IMR-90 (cell line): ENCODE results near the gene PAX5. TPM values are rescaled to one million over a fixed set of nuclear protein-coding genes. Genes with fewer than 3 reads are reported as not detected.

Source experiments
- ATAC-seq: fragments of 200-7000 bp; cut with Tn5 transposase; 2 replicates; pipeline ENCODE4 v1.9.1; 2020; ENCODE audit warnings: low read depth, mild to moderate bottlenecking, moderate library complexity
- BruUV-seq: library from RNA; stranded (reverse); fragments of 400-500 nt; replicated peaks from 2 replicates; lab custom pipeline; 2021; lab: Mats Ljungman, UMichigan
- CTCF ChIA-PET: fragments of 300-600 bp; formaldehyde crosslinking; extraction: SDS; loops from one replicate; lab custom pipeline; 2021; ENCODE audit warnings: antibody characterized with exemption; lab: Yijun Ruan, JAX
- POLR2A ChIA-PET: fragments of 300-600 bp; sonication (Branson Sonifier 250); formaldehyde crosslinking; loops from one replicate; lab custom pipeline; 2022; ENCODE audit warnings: antibody characterized with exemption; ENCODE audit not compliant: unreplicated experiment; lab: Charles Lee
- DNase-seq: peaks from one replicate; pipeline ENCODE4 v3.0.0; 2013
- H2AFZ ChIP-seq: replicated peaks from 2 replicates; pipeline ENCODE3; 2013; ENCODE audit warnings: low read length, mild to moderate bottlenecking; ENCODE audit not compliant: poor library complexity
- H2AK5ac ChIP-seq: 2 replicates; pipeline ENCODE4 v1.6.1; 2013; ENCODE audit warnings: low read depth, low read length, inconsistent platforms
- H2AK9ac ChIP-seq: replicated peaks from 2 replicates; pipeline ENCODE3; 2013; ENCODE audit warnings: mild to moderate bottlenecking, low read depth, low read length, moderate library complexity; ENCODE audit not compliant: poor library complexity
- H2BK120ac ChIP-seq: 2 replicates; pipeline ENCODE4 v1.6.1; 2013; ENCODE audit warnings: low read depth, low read length, inconsistent platforms
- H2BK15ac ChIP-seq: 3 replicates; pipeline ENCODE4 v1.6.1; 2013; ENCODE audit warnings: low read depth, low read length, inconsistent platforms
- H2BK20ac ChIP-seq: 2 replicates; pipeline ENCODE4 v1.6.1; 2013; ENCODE audit warnings: low read depth, mild to moderate bottlenecking, inconsistent platforms, low read length, moderate library complexity
- H2BK5ac ChIP-seq: 2 replicates; pipeline ENCODE4 v1.6.1; 2013; ENCODE audit warnings: mild to moderate bottlenecking, low read depth, low read length, inconsistent platforms; ENCODE audit not compliant: poor library complexity, severe bottlenecking
- H3K14ac ChIP-seq: replicated peaks from 2 replicates; pipeline ENCODE4 v1.6.1; 2013; ENCODE audit warnings: low read depth, low read length, inconsistent platforms
- H3K18ac ChIP-seq: 2 replicates; pipeline ENCODE4 v1.6.1; 2013; ENCODE audit warnings: low read depth, low read length, control low read depth
- H3K23ac ChIP-seq: 2 replicates; pipeline ENCODE4 v1.6.1; 2013; ENCODE audit warnings: low read depth, low read length, inconsistent platforms
- H3K27ac ChIP-seq: 2 replicates; pipeline ENCODE4 v1.5.1; 2013; ENCODE audit warnings: mild to moderate bottlenecking, control low read depth, low read length; ENCODE audit not compliant: insufficient read depth
- H3K27me3 ChIP-seq: 2 replicates; pipeline ENCODE4 v1.6.1; 2013; ENCODE audit warnings: low read length; ENCODE audit not compliant: control insufficient read depth, insufficient read depth
- H3K36me3 ChIP-seq: 2 replicates; pipeline ENCODE4 v1.6.1; 2013; ENCODE audit warnings: low read length, mixed read lengths; ENCODE audit not compliant: control insufficient read depth, insufficient read depth
- H3K4ac ChIP-seq: 2 replicates; pipeline ENCODE4 v1.6.1; 2013; ENCODE audit warnings: low read depth, low read length, inconsistent platforms
- H3K4me1 ChIP-seq: 2 replicates; pipeline ENCODE4 v1.6.1; 2013; ENCODE audit warnings: low read length, mixed read lengths; ENCODE audit not compliant: control insufficient read depth, insufficient read depth
- H3K4me2 ChIP-seq: 2 replicates; pipeline ENCODE4 v1.6.1; 2013; ENCODE audit warnings: low read depth, mild to moderate bottlenecking, control low read depth, low read length, moderate library complexity
- H3K4me3 ChIP-seq: 2 replicates; pipeline ENCODE4 v1.5.1; 2013; ENCODE audit warnings: low read depth, mild to moderate bottlenecking, control low read depth, low read length, moderate library complexity; ENCODE audit not compliant: insufficient read depth
- H3K56ac ChIP-seq: 2 replicates; pipeline ENCODE4 v1.6.1; 2013; ENCODE audit warnings: low read length, inconsistent platforms; ENCODE audit not compliant: insufficient read depth; ENCODE audit errors: extremely low read depth
- H3K79me1 ChIP-seq, 2 experiments: 2 replicates each; pipeline ENCODE4 v1.6.1; 2013; ENCODE audit warnings: low read length in 2 of 2, inconsistent platforms in 1 of 2, low read depth in 1 of 2
- H3K9ac ChIP-seq: 2 replicates; pipeline ENCODE4 v1.6.1; 2013; ENCODE audit warnings: low read depth, low read length, control low read depth
- H3K9me1 ChIP-seq: 2 replicates; pipeline ENCODE4 v1.6.1; 2013; ENCODE audit warnings: low read length, inconsistent platforms; ENCODE audit not compliant: insufficient read depth
- H3K9me3 ChIP-seq: 2 replicates; pipeline ENCODE4 v1.6.1; 2013; ENCODE audit warnings: low read length; ENCODE audit not compliant: control insufficient read depth, insufficient read depth
- H4K20me1 ChIP-seq: 2 replicates; pipeline ENCODE4 v1.6.1; 2013; ENCODE audit warnings: low read length, inconsistent platforms; ENCODE audit not compliant: insufficient read depth
- H4K5ac ChIP-seq: 2 replicates; pipeline ENCODE4 v1.6.1; 2013; ENCODE audit warnings: mild to moderate bottlenecking, low read depth, low read length, control low read depth
- H4K8ac ChIP-seq, 2 experiments: 2 replicates each; pipeline ENCODE4 v1.6.1; 2013; ENCODE audit warnings: low read depth in 2 of 2, low read length in 2 of 2, control low read depth in 1 of 2, inconsistent platforms in 1 of 2
- H4K91ac ChIP-seq: 2 replicates; pipeline ENCODE4 v1.6.1; 2013; ENCODE audit warnings: low read depth, low read length, inconsistent platforms; ENCODE audit not compliant: insufficient read depth
- BHLHE40 ChIP-seq: fragments of 150-350 bp; IDR thresholded peaks from 2 replicates; pipeline ENCODE4 v1.6.1; 2016; ENCODE audit warnings: mild to moderate bottlenecking, low read depth, low read length
- CEBPB ChIP-seq: IDR thresholded peaks from 2 replicates; pipeline ENCODE4 v1.6.1; 2012; ENCODE audit warnings: low read depth, low read length, improper control_type of control experiment
- CHD1 ChIP-seq: IDR thresholded peaks from 2 replicates; pipeline ENCODE4 v1.6.1; 2012; ENCODE audit warnings: low read depth, low read length, improper control_type of control experiment
- CTCF ChIP-seq: conservative IDR thresholded peaks from 2 replicates; pipeline ENCODE4 v1.5.1; 2012; ENCODE audit warnings: mild to moderate bottlenecking, low read depth, low read length, improper control_type of control experiment
- FOS ChIP-seq: fragments of 150-350 bp; IDR thresholded peaks from 2 replicates; pipeline ENCODE4 v1.6.1; 2016; ENCODE audit warnings: low read depth, low read length
- MAFK ChIP-seq: IDR thresholded peaks from 2 replicates; pipeline ENCODE4 v1.6.1; 2012; ENCODE audit warnings: low read depth, low read length, improper control_type of control experiment
- MAZ ChIP-seq: IDR thresholded peaks from 2 replicates; pipeline ENCODE4 v1.6.1; 2012; ENCODE audit warnings: low read depth, mild to moderate bottlenecking, low read length, improper control_type of control experiment, moderate library complexity, borderline replicate concordance
- MXI1 ChIP-seq: IDR thresholded peaks from 2 replicates; pipeline ENCODE4 v1.6.1; 2012; ENCODE audit warnings: low read depth, mild to moderate bottlenecking, low read length, moderate library complexity, borderline replicate concordance
- NFE2L2 ChIP-seq: fragments of 150-350 bp; IDR thresholded peaks from 2 replicates; pipeline ENCODE4 v1.6.1; 2016; ENCODE audit warnings: low read depth, mild to moderate bottlenecking, low read length
- POLR2A ChIP-seq: IDR thresholded peaks from 2 replicates; pipeline ENCODE4 v1.6.1; 2012; ENCODE audit warnings: mild to moderate bottlenecking, low read depth, low read length
- RAD21 ChIP-seq: IDR thresholded peaks from 2 replicates; pipeline ENCODE4 v1.6.1; 2012; ENCODE audit warnings: low read length, improper control_type of control experiment
- RCOR1 ChIP-seq: IDR thresholded peaks from 2 replicates; pipeline ENCODE4 v1.6.1; 2012; ENCODE audit warnings: mild to moderate bottlenecking, low read length, improper control_type of control experiment; ENCODE audit not compliant: insufficient replicate concordance
- RFX5 ChIP-seq: IDR thresholded peaks from 2 replicates; pipeline ENCODE4 v1.8.0; 2012; ENCODE audit warnings: low read depth, mild to moderate bottlenecking, low read length, moderate library complexity
- SMC3 ChIP-seq: fragments of 150-350 bp; IDR thresholded peaks from 2 replicates; pipeline ENCODE4 v1.6.1; 2016; ENCODE audit warnings: low read depth, mild to moderate bottlenecking, antibody characterized with exemption, low read length, moderate library complexity
- USF2 ChIP-seq: fragments of 150-350 bp; IDR thresholded peaks from 2 replicates; pipeline ENCODE4 v1.6.1; 2017; ENCODE audit warnings: mild to moderate bottlenecking, antibody characterized with exemption, low read length, low read depth
- WGBS, 2 experiments: methylation state at CpG; one replicate each; pipeline versions ENCODE4 v1.1.5 to v1.1.7; 2013; ENCODE audit warnings: missing lambda C conversion rate in 2 of 2; ENCODE audit not compliant: insufficient read length in 1 of 2; ENCODE audit errors: extremely low coverage in 2 of 2; 5-methylcytosine and 5-hydroxymethylcytosine counted together
- dilution Hi-C: fragments of 300-500 bp; cut with HindIII; formaldehyde crosslinking; loops from one replicate; pipeline ENCODE4 v1.14.3; 2018; ENCODE audit warnings: low sequenced_read_pairs; ENCODE audit not compliant: unreplicated experiment
- in situ Hi-C: fragments of 300-500 bp; cut with MboI; formaldehyde crosslinking; loops from 3 replicates; pipeline ENCODE4 v1.14.3; 2019; ENCODE audit warnings: low sequenced_read_pairs, inconsistent platforms, mixed read lengths
- intact Hi-C: fragments of 100-400 bp; cut with micrococcal nuclease; formaldehyde crosslinking; loops from 2 replicates; pipeline ENCODE4 v1.10.0; 2022
- polyA plus RNA-seq, 3 experiments: library from polyadenylated mRNA; depleted of rRNA; stranded (reverse); fragments of >200 nt; gene quantifications; 2 replicates each; pipeline ENCODE4 v1.2.3, GENCODE V29; 2012; ENCODE audit warnings: low replicate concordance in 1 of 3
- total RNA-seq: library from RNA; depleted of rRNA; stranded (reverse); fragments of >200 nt; gene quantifications from 2 replicates; pipeline ENCODE4 v1.2.3, GENCODE V29; 2012
- TF ChIP-seq, protein P1 (sequence below): fragments of 150-350 bp; IDR thresholded peaks from 2 replicates; pipeline ENCODE4 v1.6.1; 2016; ENCODE audit warnings: low read depth, mild to moderate bottlenecking, low read length, moderate library complexity, borderline replicate concordance

Gene PAX5
- total and polyA plus RNA-seq, 2 of the 4 experiments (the other 2 are of a cell fraction) = not detected

- Histone ChIP-seq H3K4me3 (no peak overlapping the region), H3K18ac (no peak overlapping the region), H3K9me3 (no peaks in the 10 kb centered on the region), H2BK120ac (no peak overlapping the region), H2BK15ac (no peak overlapping the region), H2BK20ac (no peak overlapping the region), H3K9ac (no peak overlapping the region), H3K27ac (no peak overlapping the region), H3K4me2 (no peak overlapping the region), H3K36me3 (no peaks in the 10 kb centered on the region), H3K4me1 (no peaks in the 10 kb centered on the region), H3K79me1 (no peaks in the 10 kb centered on the region), H2BK5ac (no peak overlapping the region), H2AK5ac (no peak overlapping the region), H2AK9ac (no peak overlapping the region), H4K20me1 (no peaks in the 10 kb centered on the region), H3K27me3 (peaks cover 44% of the 10 kb centered on the region), H3K14ac (no peak overlapping the region), H2AFZ (no peak overlapping the region), H3K56ac (no peak overlapping the region), H4K91ac (no peak overlapping the region), H3K9me1 (0 out of 2 replicates have a peak, but pooled peaks cover 4% of the 10 kb centered on the region), H3K4ac (no peak overlapping the region), H4K5ac (no peak overlapping the region), H4K8ac (no peak overlapping the region), H3K23ac (no peak overlapping the region)
- BruUV-seq = no TSS peak
- POLR2A ChIA-PET = no interaction called here
- in situ Hi-C loops (no loop called here), dilution Hi-C loops (no loop called here), intact Hi-C loops (no loop called here)
- ATAC-seq (no peak), DNase-seq (no peak)
- WGBS, 2 experiments = 40% methylated on average over 1 of the region's 7 CpGs; no CpG with 5 or more reads in 1 of the 2 experiments
- CTCF ChIA-PET = no interaction called here
- TF ChIP-seq RAD21 (no peak), CHD1 (no peak), CTCF (no peak), NFE2L2 (no peak), SMC3 (no peak), RCOR1 (no peak), MAZ (no peak), MAFK (no peak), RFX5 (no peak), POLR2A (no peak), CEBPB (no peak), MXI1 (no peak), BHLHE40 (no peak), FOS (no peak), USF2 (no peak)
- TF ChIP-seq, protein P1, sequence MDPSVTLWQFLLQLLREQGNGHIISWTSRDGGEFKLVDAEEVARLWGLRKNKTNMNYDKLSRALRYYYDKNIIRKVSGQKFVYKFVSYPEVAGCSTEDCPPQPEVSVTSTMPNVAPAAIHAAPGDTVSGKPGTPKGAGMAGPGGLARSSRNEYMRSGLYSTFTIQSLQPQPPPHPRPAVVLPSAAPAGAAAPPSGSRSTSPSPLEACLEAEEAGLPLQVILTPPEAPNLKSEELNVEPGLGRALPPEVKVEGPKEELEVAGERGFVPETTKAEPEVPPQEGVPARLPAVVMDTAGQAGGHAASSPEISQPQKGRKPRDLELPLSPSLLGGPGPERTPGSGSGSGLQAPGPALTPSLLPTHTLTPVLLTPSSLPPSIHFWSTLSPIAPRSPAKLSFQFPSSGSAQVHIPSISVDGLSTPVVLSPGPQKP = no peak
These were observed 132.5 kb downstream of the PAX5 start for GRCh38 chr9:36901528-36901927.
